GM23338 (cell line): ENCODE data around the gene OTOA. TPM values are rescaled to one million over a fixed set of nuclear protein-coding genes. Genes with fewer than 3 reads are reported as not detected.

ENCODE experiments used
- ATAC-seq: fragments of 200-7000 bp; cut with Tn5 transposase; 3 replicates; pipeline ENCODE4 v1.9.1; 2020
- DNase-seq: peaks from one replicate; pipeline ENCODE4 v3.0.0-alpha.2; 2015; ENCODE audit warnings: low spot score
- H2AFZ ChIP-seq: fragments of 200-600 bp; sonication (generic); 2 replicates; pipeline ENCODE4 v1.8.0; 2016; ENCODE audit warnings: antibody characterized with exemption, mild to moderate bottlenecking, moderate library complexity
- H3F3A ChIP-seq: fragments of 200-600 bp; sonication (generic); replicated peaks from 2 replicates; pipeline ENCODE4 v1.8.0; 2017; ENCODE audit warnings: antibody characterized with exemption, mixed run types, low read depth
- H3K27ac ChIP-seq: fragments of 200-600 bp; sonication (generic); 2 replicates; pipeline ENCODE4 v1.6.1; 2016; ENCODE audit warnings: low read depth
- H3K27me3 ChIP-seq: fragments of 200-600 bp; sonication (generic); 2 replicates; pipeline ENCODE4 v1.8.0; 2016; ENCODE audit warnings: mild to moderate bottlenecking, mixed run types, moderate library complexity; ENCODE audit not compliant: insufficient read depth
- H3K36me3 ChIP-seq: fragments of 200-600 bp; sonication (generic); 2 replicates; pipeline ENCODE4 v1.8.0; 2016; ENCODE audit warnings: mild to moderate bottlenecking; ENCODE audit not compliant: insufficient read depth
- H3K4me1 ChIP-seq: fragments of 200-600 bp; sonication (generic); 2 replicates; pipeline ENCODE4 v1.8.0; 2016; ENCODE audit warnings: mild to moderate bottlenecking, moderate library complexity; ENCODE audit not compliant: insufficient read depth
- H3K4me2 ChIP-seq: fragments of 200-600 bp; sonication (generic); 2 replicates; pipeline ENCODE4 v1.7.1; 2017; ENCODE audit warnings: mixed run types
- H3K4me3 ChIP-seq: fragments of 200-600 bp; sonication (generic); 2 replicates; pipeline ENCODE4 v1.6.1; 2016; ENCODE audit warnings: mixed run types
- H3K79me2 ChIP-seq: fragments of 200-600 bp; sonication (generic); replicated peaks from 2 replicates; pipeline ENCODE4 v1.8.0; 2017; ENCODE audit warnings: mild to moderate bottlenecking; ENCODE audit not compliant: insufficient read depth
- H3K9me2 ChIP-seq: fragments of 200-600 bp; sonication (generic); 2 replicates; pipeline ENCODE4 v1.8.0; 2017; ENCODE audit not compliant: insufficient read depth
- H4K20me1 ChIP-seq: fragments of 200-600 bp; sonication (generic); replicated peaks from 2 replicates; pipeline ENCODE4 v1.8.0; 2017; ENCODE audit warnings: mild to moderate bottlenecking; ENCODE audit not compliant: insufficient read depth
- H3K27ac Mint-ChIP-seq: 2 replicates; pipeline ENCODE4 v1.8.0; 2020; ENCODE audit warnings: inconsistent platforms, mild to moderate bottlenecking, moderate library complexity, mixed read lengths
- H3K27me3 Mint-ChIP-seq: 3 replicates; pipeline ENCODE4 v1.8.0; 2022; ENCODE audit warnings: low read depth, mild to moderate bottlenecking, moderate library complexity, mixed read lengths, inconsistent platforms; ENCODE audit not compliant: insufficient read depth, poor library complexity
- H3K36me3 Mint-ChIP-seq: 3 replicates; pipeline ENCODE4 v1.8.0; 2021; ENCODE audit warnings: low read depth, mild to moderate bottlenecking, inconsistent platforms, moderate library complexity, mixed read lengths
- H3K4me1 Mint-ChIP-seq: 3 replicates; pipeline ENCODE4 v1.8.0; 2020; ENCODE audit warnings: mild to moderate bottlenecking, inconsistent platforms, mixed read lengths
- H3K4me3 Mint-ChIP-seq: 3 replicates; pipeline ENCODE4 v1.8.0; 2021; ENCODE audit warnings: moderate library complexity, mild to moderate bottlenecking, inconsistent platforms, mixed read lengths
- H3K9me3 Mint-ChIP-seq: 3 replicates; pipeline ENCODE4 v1.8.0; 2020; ENCODE audit warnings: moderate library complexity, mild to moderate bottlenecking, inconsistent platforms, mixed read lengths
- CREB1 ChIP-seq: fragments of 250-450 bp; sonication (Bioruptor Pico); IDR thresholded peaks from 2 replicates; pipeline ENCODE4 v1.5.0; 2020; ENCODE audit warnings: low read depth, mild to moderate bottlenecking, moderate library complexity
- CTCF ChIP-seq, 2 experiments: fragments of 200-600 bp in 1 of 2; sonication (generic) in 1 of 2; conservative IDR thresholded peaks; 2 replicates each; pipeline versions ENCODE4 v1.5.1 to v1.6.1; 2016 to 2017; ENCODE audit warnings: antibody characterized with exemption in 2 of 2, low read depth in 2 of 2, mild to moderate bottlenecking in 2 of 2, moderate library complexity in 1 of 2
- EZH2 ChIP-seq: fragments of 200-600 bp; sonication (generic); IDR thresholded peaks from one replicate; pipeline ENCODE4 v1.8.0; 2017; ENCODE audit warnings: antibody characterized with exemption, mild to moderate bottlenecking, low read depth; ENCODE audit not compliant: unreplicated experiment
- EZH2phosphoT487 ChIP-seq: fragments of 200-600 bp; sonication (generic); IDR thresholded peaks from one replicate; pipeline ENCODE4 v1.8.1; 2018; ENCODE audit warnings: antibody characterized with exemption; ENCODE audit not compliant: unreplicated experiment
- JUNB ChIP-seq: IDR thresholded peaks from one replicate; pipeline ENCODE4 v1.6.1; 2016; ENCODE audit warnings: antibody characterized with exemption; ENCODE audit not compliant: unreplicated experiment
- NANOG ChIP-seq: IDR thresholded peaks from 2 replicates; pipeline ENCODE4 v1.6.1; 2016; ENCODE audit warnings: antibody characterized with exemption, borderline replicate concordance
- POLR2AphosphoS5 ChIP-seq: IDR thresholded peaks from 2 replicates; pipeline ENCODE4 v1.6.1; 2016; ENCODE audit warnings: antibody characterized with exemption, low read depth
- STAT1 ChIP-seq: IDR thresholded peaks from one replicate; pipeline ENCODE4 v1.6.1; 2016; ENCODE audit warnings: antibody characterized with exemption; ENCODE audit not compliant: unreplicated experiment
- ZNF114 ChIP-seq: fragments of 250-450 bp; sonication (Bioruptor Pico); IDR thresholded peaks from 2 replicates; pipeline ENCODE4 v1.5.0; 2020; ENCODE audit warnings: mild to moderate bottlenecking, moderate library complexity
- ZNF331 ChIP-seq: fragments of 250-450 bp; sonication (Bioruptor Pico); IDR thresholded peaks from 2 replicates; pipeline ENCODE4 v1.5.0; 2020; ENCODE audit warnings: low read depth, mild to moderate bottlenecking, moderate library complexity
- ZNF462 ChIP-seq: fragments of 250-450 bp; sonication (Bioruptor Pico); IDR thresholded peaks from 2 replicates; pipeline ENCODE4 v1.5.0; 2020; ENCODE audit warnings: mild to moderate bottlenecking, moderate library complexity
- polyA plus RNA-seq: library from polyadenylated mRNA; unstranded; fragments of >200 nt; fragmentation: Nextera tagmentation; extraction: Ambion mirVana; gene quantifications from 2 replicates; pipeline ENCODE4 v1.2.1, GENCODE V29; 2016
- total RNA-seq: library from RNA; depleted of rRNA; stranded (reverse); fragments of >200 nt; shearing (Covaris generic); gene quantifications from 2 replicates; pipeline ENCODE4 v1.2.3, GENCODE V29; 2014
- TF ChIP-seq, protein P1 (sequence below): IDR thresholded peaks from 2 replicates; pipeline ENCODE4 v1.6.1; 2016; ENCODE audit warnings: antibody characterized with exemption

Gene OTOA
- total and polyA plus RNA-seq, 2 experiments from 2014 or later, result 0.16 to 0.17 TPM

GRCh38 chr16:21703156-21703555, 39.4 kb downstream of the OTOA start (continued):
- TF ChIP-seq NANOG, result no peak
- no peak for TF ChIP-seq JUNB
- no peak for TF ChIP-seq EZH2phosphoT487

- no peak overlapping the region for H3K4me2 ChIP-seq
- no peaks in the 10 kb centered on the region for H3K4me1 ChIP-seq
- no peaks in the 10 kb centered on the region for H3K36me3 ChIP-seq
- DNase-seq (no peak), ATAC-seq (no peak)
- peaks cover 6% of the 10 kb centered on the region for H3K27me3 Mint-ChIP-seq
- no peak overlapping the region for H3K4me3 Mint-ChIP-seq
- no peaks in the 10 kb centered on the region for H4K20me1 ChIP-seq
- no peaks in the 10 kb centered on the region for H3K9me2 ChIP-seq
- no peak overlapping the region for H3K27ac Mint-ChIP-seq
- H3F3A ChIP-seq, result no peaks in the 10 kb centered on the region
- no peak overlapping the region for H3K27ac ChIP-seq
- H3K4me1 Mint-ChIP-seq, result peaks cover 4% of the 10 kb centered on the region; the same call in 2 of the 3 replicates
- no peak overlapping the region; the same call in 1 of the 2 replicates for H2AFZ ChIP-seq
- no peaks in the 10 kb centered on the region; the same call in 2 of the 3 replicates for H3K36me3 Mint-ChIP-seq
- no peak overlapping the region for H3K4me3 ChIP-seq
- H3K27me3 ChIP-seq, result no peaks in the 10 kb centered on the region
- 0 out of 3 replicates have a peak, but pooled peaks cover 5% of the 10 kb centered on the region for H3K9me3 Mint-ChIP-seq
- H3K79me2 ChIP-seq, result no peaks in the 10 kb centered on the region
- TF ChIP-seq NANOG (no peak), ZNF331 (CRISPR knock-in tag) (no peak), EZH2 (no peak), CTCF (conservative IDR thresholded peaks at IDR 0.05; ENCODE audit: low read depth in 2 of 2) (no peak), JUNB (no peak), CREB1 (CRISPR knock-in tag) (no peak), POLR2AphosphoS5 (no peak), ZNF462 (CRISPR knock-in tag) (no peak), ZNF114 (CRISPR knock-in tag) (no peak), EZH2phosphoT487 (no peak), STAT1 (no peak)
- TF ChIP-seq, protein P1, sequence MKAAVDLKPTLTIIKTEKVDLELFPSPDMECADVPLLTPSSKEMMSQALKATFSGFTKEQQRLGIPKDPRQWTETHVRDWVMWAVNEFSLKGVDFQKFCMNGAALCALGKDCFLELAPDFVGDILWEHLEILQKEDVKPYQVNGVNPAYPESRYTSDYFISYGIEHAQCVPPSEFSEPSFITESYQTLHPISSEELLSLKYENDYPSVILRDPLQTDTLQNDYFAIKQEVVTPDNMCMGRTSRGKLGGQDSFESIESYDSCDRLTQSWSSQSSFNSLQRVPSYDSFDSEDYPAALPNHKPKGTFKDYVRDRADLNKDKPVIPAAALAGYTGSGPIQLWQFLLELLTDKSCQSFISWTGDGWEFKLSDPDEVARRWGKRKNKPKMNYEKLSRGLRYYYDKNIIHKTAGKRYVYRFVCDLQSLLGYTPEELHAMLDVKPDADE, result no peak
Measured at GRCh38 chr16:21703589-21704174, 39.9 kb downstream of the OTOA start.
